ENCODE results near the gene KIF3C.
"Not testable (repeated sequence)": the region's sequence is repeated elsewhere in the genome, so short reads cannot be mapped to it uniquely, and the experiment has no call there.

The KIF3C gene

GRCh38 chr2:26000561-26001082 is 18.3 kb upstream of the KIF3C start:
- FAIRE-seq, result no peak
- peak; percentile 41 for DNase-seq (ENCODE audit: low spot score)

DNA sequence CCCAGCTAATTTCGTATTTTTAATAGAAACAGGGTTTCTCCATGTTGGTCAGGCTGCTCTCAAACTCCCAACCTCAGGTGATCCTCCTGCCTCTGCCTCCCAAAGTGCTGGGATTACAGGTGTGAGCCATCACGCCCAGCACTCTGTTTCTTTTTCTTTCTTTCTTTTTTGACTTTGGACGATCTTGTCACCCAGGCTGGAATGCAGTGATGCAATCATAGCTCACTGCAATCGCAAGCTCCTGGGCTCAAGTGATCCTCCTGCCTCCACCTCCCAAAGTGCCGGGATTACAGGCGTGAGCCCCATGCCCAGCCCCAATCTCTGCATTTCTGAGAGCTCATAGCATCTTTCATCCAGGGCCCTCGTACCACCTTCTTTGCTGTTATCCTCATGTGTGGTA is 17.1 kb upstream of the KIF3C start:
- FAIRE-seq; DNase-seq (ENCODE audit: low spot score): not testable (repeated sequence)

GRCh38 chr2:25998816-25999383 is 16.6 kb upstream of the KIF3C start:
- FAIRE-seq; DNase-seq (ENCODE audit: low spot score): not testable (repeated sequence)

- DNase-seq (ENCODE audit: low spot score) (no peak), FAIRE-seq (no peak)
Observed at GRCh38 chr2:25996844-25997243, 14.5 kb upstream of the KIF3C start.

GRCh38 chr2:25994509-25994908 is 12.2 kb upstream of the KIF3C start:
- FAIRE-seq, result no peak

DNA sequence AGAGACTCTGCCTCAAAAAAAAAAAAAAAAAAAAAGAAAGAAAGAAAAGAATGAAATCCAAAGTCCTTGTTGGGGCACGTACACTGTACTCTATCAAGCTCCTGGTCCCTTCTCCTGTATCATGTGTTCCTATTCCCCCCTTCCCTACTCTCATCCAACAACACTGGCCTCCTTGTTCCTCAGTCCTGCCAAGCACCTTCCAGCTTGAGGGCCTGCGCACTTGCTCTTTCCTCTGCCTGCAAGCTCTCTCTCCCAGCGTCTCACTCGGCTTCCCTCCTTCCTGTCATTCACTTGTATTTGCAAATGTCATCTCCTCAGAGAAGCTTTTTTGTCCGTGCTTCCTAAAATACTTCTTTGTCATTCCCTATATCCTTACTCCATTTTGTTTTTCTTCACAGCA is 10.8 kb upstream of the KIF3C start:
- FAIRE-seq (no peak), DNase-seq (ENCODE audit: low spot score) (no peak)

More at GRCh38 chr2:25994509-25994908, 12.2 kb upstream of the KIF3C start:
- DNase-seq (ENCODE audit: low spot score), result no peak

DNA sequence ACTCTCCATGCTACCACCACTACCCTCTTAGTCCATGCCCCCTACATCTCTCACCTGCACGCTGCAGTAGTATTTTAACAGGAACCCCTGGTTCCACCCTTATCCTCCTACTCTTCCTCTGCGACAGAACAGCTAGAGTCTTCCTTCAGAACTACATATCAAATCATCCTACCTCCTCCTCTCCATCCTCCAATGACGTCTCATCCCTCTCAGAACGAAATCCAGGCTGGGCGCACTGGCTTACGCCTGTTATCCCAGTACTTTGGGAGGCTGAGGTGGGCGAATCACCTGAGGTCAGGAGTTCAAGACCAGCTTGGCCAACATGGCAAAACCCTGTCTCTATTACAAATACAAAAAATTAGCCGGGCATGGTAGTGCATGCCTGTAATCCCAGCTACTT is 10.3 kb upstream of the KIF3C start:
- no peak for FAIRE-seq
- DNase-seq (ENCODE audit: low spot score), result no peak

DNA sequence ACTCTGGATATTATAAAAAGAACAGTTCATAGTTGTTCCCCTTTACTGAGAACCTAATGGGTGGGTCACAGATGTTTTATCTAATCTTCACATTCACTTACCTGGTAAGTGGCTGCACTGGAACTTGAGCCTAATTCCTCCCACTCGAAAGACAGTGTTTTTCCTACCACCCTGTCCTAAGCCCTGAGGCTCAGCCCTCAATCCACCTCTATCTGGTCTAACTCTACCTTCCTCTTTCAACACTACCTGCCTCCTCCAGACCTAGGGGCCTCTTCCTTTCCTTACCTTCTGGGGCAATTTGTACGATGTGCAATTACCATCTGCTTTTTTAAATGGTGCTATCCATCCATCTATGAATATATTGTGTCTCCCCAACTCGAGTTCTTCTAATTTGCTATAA is 9.7 kb upstream of the KIF3C start:
- no peak for FAIRE-seq
- no peak for DNase-seq (ENCODE audit: low spot score)

GRCh38 chr2:25989154-25989553 is 6.9 kb upstream of the KIF3C start:
- no peak for DNase-seq (ENCODE audit: low spot score)
- no peak for FAIRE-seq

DNA sequence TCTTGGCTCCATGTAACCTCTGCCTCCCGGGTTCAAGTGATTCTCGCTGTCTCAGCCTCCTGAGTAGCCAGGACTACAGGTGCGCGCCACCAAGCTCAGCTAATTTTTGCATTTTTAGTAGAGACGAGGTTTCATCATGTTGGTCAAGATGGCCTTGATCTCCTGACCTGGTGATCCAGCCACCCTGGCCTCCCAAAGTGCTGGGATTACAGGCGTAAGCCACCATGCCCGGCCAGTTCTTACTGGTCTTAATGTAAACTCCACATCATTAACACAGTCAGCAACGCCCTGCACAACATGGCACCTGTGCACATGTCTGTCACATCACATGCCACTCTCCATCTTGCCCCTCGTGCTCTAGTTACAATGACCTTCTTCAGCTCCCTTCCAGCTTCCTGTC is 5.8 kb upstream of the KIF3C start:
- FAIRE-seq (no peak), DNase-seq (ENCODE audit: low spot score) (no peak)

DNA sequence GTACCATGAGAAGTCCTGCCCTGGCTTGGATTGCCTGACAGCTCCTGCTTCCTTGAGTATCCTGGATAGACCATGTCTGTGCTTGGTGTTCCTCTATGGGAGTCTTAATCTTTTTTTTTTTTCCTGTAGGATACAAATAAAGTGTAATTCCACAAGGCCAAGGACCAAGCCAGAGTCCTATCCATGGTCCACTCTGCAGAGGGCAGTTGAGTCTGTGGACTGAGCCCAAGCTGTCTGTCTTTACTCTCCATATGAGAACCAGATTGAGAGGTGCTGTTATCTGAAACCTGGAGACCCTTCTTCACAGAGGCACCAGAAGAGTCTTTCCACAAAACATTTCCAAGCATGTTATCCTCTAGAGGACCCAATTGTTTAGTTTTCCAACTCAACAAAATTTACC is 1.4 kb upstream of the KIF3C start:
- DNase-seq (ENCODE audit: low spot score) (no peak), FAIRE-seq (no peak)

DNA sequence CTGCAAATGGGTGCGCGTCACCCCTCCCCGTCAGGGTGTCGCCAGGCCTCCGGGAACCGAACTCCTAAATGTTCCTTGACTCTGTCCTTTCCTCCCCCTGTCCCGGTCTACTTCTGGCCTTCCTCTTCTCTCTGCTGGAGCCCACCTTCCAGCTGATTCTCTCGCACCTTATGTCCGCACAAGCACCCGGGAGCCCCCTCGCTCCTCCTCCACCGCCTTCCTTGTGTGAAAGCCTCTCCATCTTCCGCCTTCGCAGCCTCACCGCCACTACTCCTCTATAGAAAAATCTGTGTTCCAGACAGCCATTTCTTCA is 627 bp upstream of the KIF3C start:
- FAIRE-seq (no peak), DNase-seq (ENCODE audit: low spot score) (no peak)

DNA sequence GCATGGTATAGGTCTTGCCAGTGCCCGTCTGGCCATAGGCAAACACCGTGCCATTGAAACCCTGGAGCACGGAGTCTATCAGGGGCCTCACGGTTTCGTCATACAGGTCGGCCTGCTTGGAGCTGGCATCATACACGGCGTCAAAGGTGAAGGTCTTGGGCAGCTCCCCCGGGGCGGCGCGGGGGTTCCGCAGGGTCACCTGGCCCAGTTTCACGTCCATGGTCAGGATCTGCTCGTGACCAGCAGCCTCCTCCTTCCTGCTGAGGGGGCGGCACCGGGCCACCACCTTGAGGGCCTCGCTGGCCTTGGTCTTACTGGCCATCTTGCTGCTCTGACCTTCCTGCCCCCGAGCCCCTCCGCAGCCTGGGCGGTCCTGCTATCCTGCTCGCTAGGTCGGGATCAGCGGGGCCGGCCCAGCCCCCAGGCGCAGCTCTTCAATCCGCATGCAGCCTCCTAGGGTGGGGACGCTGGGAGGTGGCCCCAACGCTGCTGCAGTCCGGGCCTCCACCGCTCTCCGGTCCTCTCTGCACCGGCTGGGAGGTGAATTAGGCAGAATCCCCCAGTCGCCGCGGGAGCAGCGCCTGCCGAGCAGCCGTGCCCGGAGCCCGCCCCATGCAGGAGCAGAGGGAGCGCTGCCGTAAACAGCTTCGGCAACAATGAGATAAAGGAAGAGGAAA is 563 bp downstream of the KIF3C start:
- no peak for FAIRE-seq
- DNase-seq (ENCODE audit: low spot score), result peak; percentile 36

DNA sequence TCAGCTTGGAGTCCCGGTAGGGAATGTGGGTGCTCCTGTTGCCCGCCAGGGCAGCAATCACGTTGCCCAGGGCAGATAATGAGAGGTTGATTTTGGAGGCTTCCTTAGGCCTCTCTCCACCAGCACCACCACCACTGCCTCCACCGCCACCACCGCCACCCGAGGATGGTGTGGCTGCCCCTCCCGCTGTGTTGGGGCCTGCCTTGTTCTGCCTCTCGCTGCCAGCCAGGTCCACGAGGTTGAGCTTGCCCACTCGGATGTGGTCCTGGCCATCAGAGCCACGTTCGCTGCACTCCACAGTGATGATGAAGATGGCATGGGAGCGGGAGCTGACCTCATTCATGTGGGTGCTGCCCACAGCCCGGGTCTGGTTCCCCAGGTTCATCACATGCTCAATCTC is 1.3 kb downstream of the KIF3C start:
- DNase-seq (ENCODE audit: low spot score) (no peak), FAIRE-seq (no peak)

- no peak for DNase-seq (ENCODE audit: low spot score)
- FAIRE-seq, result no peak
Observed at GRCh38 chr2:25980076-25980887, 2.0 kb downstream of the KIF3C start.

GRCh38 chr2:25979001-25979400 is 3.3 kb downstream of the KIF3C start:
- no peak for DNase-seq (ENCODE audit: low spot score)
- no peak for FAIRE-seq

- FAIRE-seq (peak; percentile 32), DNase-seq (ENCODE audit: low spot score) (peak; percentile 68)
Observed at GRCh38 chr2:25977768-25978167, 4.5 kb downstream of the KIF3C start.

DNA sequence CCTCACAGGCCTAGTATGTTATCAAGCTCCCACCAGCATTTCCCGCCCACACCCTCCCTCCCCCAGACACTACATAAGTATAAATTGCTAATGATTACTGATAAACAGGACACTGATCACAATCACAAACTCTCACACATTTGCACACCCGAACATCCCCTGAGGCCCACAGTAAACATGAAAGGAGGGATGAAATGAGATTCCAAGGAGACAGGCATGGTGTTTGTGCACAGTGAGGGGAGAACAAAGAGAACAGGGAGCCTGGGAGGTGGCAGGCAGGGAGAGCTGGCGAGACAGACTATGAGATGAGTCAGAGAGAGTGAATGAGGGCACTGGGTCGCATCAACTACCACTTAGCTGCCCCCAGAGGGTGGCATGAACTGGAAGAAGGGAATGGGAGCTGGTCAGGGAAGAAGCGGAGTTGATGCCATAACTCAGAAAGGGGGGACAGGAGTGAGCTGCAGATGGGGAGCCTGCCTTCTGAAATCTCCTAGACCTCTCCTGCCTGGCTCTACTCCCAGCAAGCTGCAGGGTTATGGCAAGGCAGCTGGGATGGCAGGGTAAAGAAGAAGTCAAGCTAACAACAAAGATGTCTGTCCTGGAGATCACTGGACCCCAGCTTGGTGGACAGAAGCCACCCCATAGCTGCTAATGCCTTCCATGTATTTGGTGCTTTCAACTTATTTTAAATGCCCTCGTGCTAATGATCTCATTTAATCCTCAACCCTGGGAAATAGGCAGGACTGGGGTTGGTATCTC is 5.1 kb downstream of the KIF3C start:
- peak; percentile 78 for DNase-seq (ENCODE audit: low spot score)
- FAIRE-seq, result peak; percentile 90

GRCh38 chr2:25972049-25972823 is 10.1 kb downstream of the KIF3C start:
- FAIRE-seq, result no peak
- DNase-seq (ENCODE audit: low spot score), result no peak

DNA sequence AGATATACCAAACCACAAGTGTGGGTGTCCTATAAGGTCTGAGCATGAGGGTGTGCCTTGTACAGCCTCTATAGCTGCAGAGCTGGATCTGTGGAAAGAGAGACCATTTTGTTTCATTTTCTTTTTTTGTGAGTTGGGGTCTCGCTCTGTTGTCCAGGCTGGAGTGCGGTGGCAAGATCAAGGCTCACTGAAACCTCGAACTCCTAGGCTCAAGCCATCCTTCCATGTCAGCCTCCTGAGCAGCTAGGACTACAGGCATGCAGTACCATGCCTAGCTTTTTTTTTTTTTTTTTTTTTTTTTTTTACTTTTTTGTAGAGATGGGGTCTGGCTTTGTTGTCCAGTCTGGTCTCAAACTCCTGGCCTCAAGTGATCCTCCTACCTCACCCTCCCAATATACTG is 10.7 kb downstream of the KIF3C start:
- DNase-seq (ENCODE audit: low spot score) (no peak), FAIRE-seq (no peak)
